HG02840 (cell line): ENCODE measurements around the gene GALNT13.

Experiments
- ATAC-seq: cut with Tn5 transposase; IDR thresholded peaks from one replicate; pipeline ENCODE4 v1.9.1; 2021; ENCODE audit warnings: mild to moderate bottlenecking, moderate library complexity, moderate number of reproducible peaks; ENCODE audit not compliant: unreplicated experiment, low FRiP score

The GALNT13 gene

DNA sequence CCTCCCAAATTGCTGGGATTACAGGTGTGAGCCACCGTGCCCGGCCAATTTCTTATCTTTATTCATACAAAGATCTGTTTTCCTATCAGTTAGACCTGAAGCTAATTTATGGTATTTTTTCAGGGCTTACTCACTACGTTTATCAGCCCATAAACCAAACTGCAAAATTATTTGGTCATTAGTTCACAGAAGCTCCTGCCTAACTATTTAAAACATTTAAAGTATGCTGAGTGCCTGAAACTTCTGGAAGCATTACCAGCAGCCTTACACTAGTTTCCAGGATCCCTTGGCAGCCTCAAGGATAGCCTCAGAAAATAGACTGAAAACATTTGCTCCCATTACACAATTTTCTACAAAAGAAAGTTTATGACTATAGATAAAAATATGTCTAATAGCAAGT lies 68.8 kb downstream of the GALNT13 start:
- no peak for ATAC-seq

- ATAC-seq, result no peak
These were observed 73.1 kb downstream of the GALNT13 start for GRCh38 chr2:153944800-153945199.

- ATAC-seq, result no peak
These were observed 74.3 kb downstream of the GALNT13 start for GRCh38 chr2:153946036-153946435.

DNA sequence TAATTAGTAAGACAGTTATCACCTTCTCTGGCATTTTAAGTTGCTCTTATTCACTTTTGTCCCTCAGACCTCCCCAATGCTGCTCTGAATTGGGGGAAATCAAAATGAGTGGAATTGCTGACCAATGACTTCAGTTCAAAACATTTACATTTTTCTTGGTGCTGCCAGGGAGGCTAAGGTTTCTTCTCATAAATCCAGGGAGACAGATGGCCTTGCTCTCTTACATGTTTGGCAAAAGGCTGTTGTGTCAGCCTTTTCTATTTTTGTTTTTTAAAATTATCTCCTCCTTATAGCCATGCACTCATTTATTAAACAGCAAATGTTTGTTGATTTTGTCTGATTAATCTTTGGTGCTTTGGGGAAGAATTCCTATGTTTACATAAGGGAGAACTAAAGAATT lies 82.0 kb downstream of the GALNT13 start:
- ATAC-seq, result no peak

DNA sequence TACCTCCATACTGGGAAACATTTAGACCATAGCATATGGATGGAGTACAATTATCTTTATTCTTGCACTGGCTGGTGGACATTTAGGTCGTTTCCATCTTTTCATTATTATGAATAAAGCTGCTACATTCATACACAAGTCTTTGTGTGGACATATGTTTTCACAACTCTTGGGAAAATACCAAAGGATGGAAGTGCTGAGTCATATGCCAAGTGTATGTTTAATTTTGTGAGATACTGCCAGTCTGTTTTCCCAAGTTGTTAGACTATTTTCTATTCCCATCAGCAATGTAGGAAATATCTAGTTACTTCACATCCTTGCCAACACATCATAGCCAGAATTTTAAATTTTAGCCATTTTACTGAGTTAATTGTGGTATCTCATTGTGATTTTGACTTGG lies 91.5 kb downstream of the GALNT13 start:
- no peak for ATAC-seq

GRCh38 chr2:153967248-153967973 lies 95.7 kb downstream of the GALNT13 start:
- ATAC-seq, result no peak

GRCh38 chr2:153971250-153971649 lies 99.5 kb downstream of the GALNT13 start:
- no peak for ATAC-seq

GRCh38 chr2:153971855-153972254 lies 100.1 kb downstream of the GALNT13 start:
- no peak for ATAC-seq

GRCh38 chr2:153972412-153972811 lies 100.7 kb downstream of the GALNT13 start:
- no peak for ATAC-seq

GRCh38 chr2:153986488-153987229 lies 114.9 kb downstream of the GALNT13 start:
- no peak for ATAC-seq

DNA sequence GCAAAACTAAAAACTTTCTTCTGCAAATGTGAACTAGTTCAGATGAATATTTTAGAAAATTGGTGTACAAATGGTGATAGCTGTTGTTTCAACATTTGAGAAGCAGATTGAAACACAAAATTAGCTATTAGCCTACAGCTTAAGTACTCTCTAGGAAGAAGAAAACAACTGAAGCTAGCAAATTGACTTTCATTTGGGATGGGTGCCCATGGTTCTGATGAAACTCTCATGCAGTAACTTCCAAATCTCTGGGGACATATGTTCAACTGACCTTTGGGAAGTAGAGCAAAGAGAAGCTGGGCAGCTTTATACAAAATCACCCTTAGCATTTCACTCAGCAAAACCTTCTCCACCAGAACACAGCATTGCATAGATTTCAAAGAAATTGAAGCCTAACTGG lies 119.0 kb downstream of the GALNT13 start:
- ATAC-seq, result no peak

DNA sequence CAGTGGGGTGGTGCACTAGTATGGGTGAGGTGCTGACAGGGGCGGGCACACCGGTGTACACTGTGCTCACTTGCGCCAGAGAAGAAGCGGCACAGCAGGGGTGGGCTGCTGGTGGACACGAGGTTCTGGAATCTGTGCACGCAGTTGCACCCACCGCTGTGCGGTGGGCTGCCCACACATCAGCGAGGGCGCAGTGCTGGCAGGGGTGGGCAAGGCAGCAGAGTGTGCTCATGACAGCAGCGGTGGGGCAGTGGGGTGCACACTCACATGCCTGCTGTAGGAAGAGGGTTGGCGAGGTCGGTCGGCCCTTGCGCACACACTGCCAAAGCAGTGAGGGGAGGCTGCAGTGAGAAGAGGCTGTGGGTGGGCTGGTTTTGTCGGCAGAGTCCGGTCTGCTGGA lies 141.8 kb downstream of the GALNT13 start:
- ATAC-seq, result no peak

- ATAC-seq, result no peak
These were observed 143.5 kb downstream of the GALNT13 start for GRCh38 chr2:154015233-154015632.

DNA sequence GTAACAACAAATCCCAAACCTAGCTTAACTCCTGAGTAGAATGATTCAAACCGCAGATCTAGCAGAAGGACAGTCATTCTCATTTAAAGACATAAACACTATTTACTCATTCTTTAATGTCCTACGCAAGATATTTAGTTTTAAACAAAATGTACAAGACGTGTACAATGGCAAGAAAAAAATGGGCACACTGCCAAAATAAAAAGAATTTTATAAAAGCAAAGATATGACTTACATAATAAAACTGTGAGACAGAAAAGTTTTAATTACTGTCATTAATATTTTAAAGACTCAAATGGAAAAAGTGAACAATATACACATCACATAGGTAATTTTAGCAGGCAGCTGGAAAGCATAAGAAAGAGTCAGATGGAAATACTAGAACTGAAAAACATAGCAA lies 157.8 kb downstream of the GALNT13 start:
- ATAC-seq, result no peak

DNA sequence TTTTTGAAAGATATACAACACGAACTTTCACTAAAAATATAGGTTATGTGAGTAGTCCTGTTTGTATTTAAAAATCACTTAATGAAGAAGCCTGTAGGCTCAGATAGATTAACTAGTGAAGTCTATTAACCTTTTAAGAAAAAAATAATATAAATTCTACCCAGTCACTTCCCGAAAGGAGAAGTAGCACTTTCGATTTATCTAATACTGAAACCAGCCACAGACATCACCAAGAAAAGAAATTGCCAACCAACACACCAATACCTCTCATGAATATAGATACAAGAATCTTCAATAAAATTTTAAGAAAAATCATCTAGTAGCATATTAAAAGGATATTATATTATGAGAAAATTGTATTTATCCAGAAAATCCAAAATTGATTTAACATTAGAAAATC lies 160.5 kb downstream of the GALNT13 start:
- ATAC-seq, result no peak

- no peak for ATAC-seq
These were observed 174.8 kb downstream of the GALNT13 start for GRCh38 chr2:154046493-154046892.

GRCh38 chr2:154048905-154049304 lies 177.2 kb downstream of the GALNT13 start:
- ATAC-seq, result no peak

DNA sequence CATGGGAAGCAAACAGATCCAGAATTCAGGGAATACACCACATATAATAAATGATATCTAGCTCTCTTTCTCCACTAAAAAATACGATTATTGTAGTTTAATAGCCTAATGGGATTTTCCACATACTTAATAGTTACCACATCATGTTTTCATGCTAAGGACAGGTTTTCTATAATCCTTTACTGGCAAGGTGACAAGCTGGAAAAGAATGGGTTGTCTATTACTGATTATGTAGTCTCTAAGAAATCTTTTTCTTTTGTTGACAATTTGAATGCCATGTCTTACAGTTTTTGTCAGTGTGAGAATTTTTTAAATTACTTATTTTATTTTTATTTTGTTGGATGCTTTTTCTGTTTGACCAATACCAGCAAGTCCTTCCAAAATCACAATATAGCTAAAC lies 177.8 kb downstream of the GALNT13 start:
- no peak for ATAC-seq

GRCh38 chr2:154067124-154067523 lies 195.4 kb downstream of the GALNT13 start:
- no peak for ATAC-seq

- no peak for ATAC-seq
These were observed 207.2 kb downstream of the GALNT13 start for GRCh38 chr2:154078926-154079325.

DNA sequence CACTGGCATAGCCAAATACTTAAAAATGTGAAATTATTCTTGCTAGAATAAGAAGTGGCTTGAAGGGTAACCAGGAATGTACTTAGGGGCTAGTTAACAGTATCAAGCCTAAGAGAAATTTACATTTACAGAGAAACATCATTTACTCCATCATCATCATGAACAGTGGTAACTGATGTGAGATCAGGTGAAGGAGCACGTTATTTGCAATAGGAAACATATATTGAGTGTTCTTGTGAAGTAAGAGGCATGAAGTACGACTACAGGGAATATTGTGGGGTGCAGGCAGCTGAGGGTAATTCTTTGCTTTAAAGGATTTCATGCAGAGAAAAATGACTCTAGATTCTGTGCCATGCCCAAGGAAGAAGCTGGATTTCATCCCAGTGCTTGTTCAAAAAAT lies 220.8 kb downstream of the GALNT13 start:
- no peak for ATAC-seq

DNA sequence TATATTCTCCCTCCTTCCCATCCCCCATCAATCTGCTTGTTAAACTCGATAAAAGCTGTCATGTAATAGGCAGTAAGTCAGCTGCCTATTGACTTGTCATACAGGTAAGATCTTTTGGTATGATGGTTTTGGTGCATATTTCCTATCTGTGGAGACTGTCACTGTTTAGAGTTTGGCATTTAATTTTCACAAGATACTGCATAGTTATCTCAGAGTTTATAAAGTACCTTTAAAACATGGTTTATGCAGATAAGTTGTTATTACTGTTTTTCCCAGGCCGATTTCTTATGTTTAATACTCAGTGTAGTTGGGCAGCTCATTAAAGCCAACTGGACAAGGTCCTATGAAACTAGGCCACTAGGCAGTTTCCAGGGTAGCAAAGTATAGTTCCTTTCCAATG lies 222.1 kb downstream of the GALNT13 start:
- no peak for ATAC-seq
